HepG2 (cell line): Measurements from ENCODE around the gene NAV2. TPM values are rescaled to one million over a fixed set of nuclear protein-coding genes. Genes with fewer than 3 reads are reported as not detected.

ENCODE experiments used
- ATF4 ChIP-seq, 2 experiments: fragments of 450-650 bp in 1 of 2; sonication (generic) in 1 of 2; formaldehyde crosslinking; IDR thresholded peaks; 2 replicates each; pipeline versions ENCODE4 v1.5.0 to v1.8.0; 2020 to 2022; ENCODE audit warnings: mild to moderate bottlenecking in 1 of 2, missing genetic modification reagents in 1 of 2
- ELK4 ChIP-seq: sonication (generic); formaldehyde crosslinking; IDR thresholded peaks from 2 replicates; pipeline ENCODE4 v1.9.0; 2021; ENCODE audit warnings: missing genetic modification reagents, borderline replicate concordance
- HOMEZ ChIP-seq: IDR thresholded peaks from 2 replicates; pipeline ENCODE4 v1.6.1; 2016; ENCODE audit warnings: low read depth
- HOXA7 ChIP-seq: sonication (generic); formaldehyde crosslinking; IDR thresholded peaks from 2 replicates; pipeline ENCODE4 v1.8.1; 2022; ENCODE audit warnings: mild to moderate bottlenecking, missing genetic modification reagents, moderate library complexity
- ISL2 ChIP-seq: sonication (generic); formaldehyde crosslinking; IDR thresholded peaks from 2 replicates; pipeline ENCODE4 v1.5.0; 2020; ENCODE audit warnings: missing genetic modification reagents
- MLLT10 ChIP-seq: sonication (generic); formaldehyde crosslinking; IDR thresholded peaks from 2 replicates; pipeline ENCODE4 v1.4.0; 2020; ENCODE audit warnings: missing genetic modification reagents
- MLXIP ChIP-seq: sonication (generic); formaldehyde crosslinking; IDR thresholded peaks from 2 replicates; pipeline ENCODE4 v1.9.0; 2021; ENCODE audit warnings: missing genetic modification reagents, borderline replicate concordance
- NFYB ChIP-seq: sonication (generic); formaldehyde crosslinking; IDR thresholded peaks from 2 replicates; pipeline ENCODE4 v1.4.0; 2020; ENCODE audit warnings: missing genetic modification reagents
- NR2C2 ChIP-seq: sonication (generic); formaldehyde crosslinking; IDR thresholded peaks from 2 replicates; pipeline ENCODE4 v1.4.0; 2020; ENCODE audit warnings: missing genetic modification reagents, mild to moderate bottlenecking, moderate library complexity, borderline replicate concordance
- PPARG ChIP-seq: conservative IDR thresholded peaks from 2 replicates; pipeline ENCODE4 v1.6.1; 2016; ENCODE audit warnings: missing biosample characterization, missing genetic modification reagents
- SOX6 ChIP-seq, 2 experiments: fragments of 450-650 bp in 1 of 2; sonication (generic) in 1 of 2; formaldehyde crosslinking in 1 of 2; IDR thresholded peaks; 2 replicates each; pipeline versions ENCODE4 v1.4.0 to v1.6.1; 2017 to 2020; ENCODE audit warnings: antibody characterized with exemption in 1 of 2, mild to moderate bottlenecking in 1 of 2, missing genetic modification reagents in 1 of 2
- SPEN ChIP-seq: sonication (generic); formaldehyde crosslinking; IDR thresholded peaks from 2 replicates; pipeline ENCODE4 v1.5.1; 2020; ENCODE audit warnings: low read depth, mild to moderate bottlenecking, missing genetic modification reagents
- TAF15 ChIP-seq: fragments of 200-400 bp; formaldehyde crosslinking; IDR thresholded peaks from one replicate; pipeline ENCODE4 v1.6.1; 2018; ENCODE audit warnings: mild to moderate bottlenecking, low read depth, low read length; ENCODE audit not compliant: poor library complexity, severe bottlenecking
- TBP ChIP-seq: sonication (generic); formaldehyde crosslinking; IDR thresholded peaks from 2 replicates; pipeline ENCODE4 v1.5.0; 2020; ENCODE audit warnings: missing genetic modification reagents
- THAP11 ChIP-seq: IDR thresholded peaks from 2 replicates; pipeline ENCODE4 v1.6.1; 2016; ENCODE audit warnings: missing biosample characterization, missing genetic modification reagents
- TOE1 ChIP-seq: sonication (generic); formaldehyde crosslinking; IDR thresholded peaks from 2 replicates; pipeline ENCODE4 v1.4.0; 2020; ENCODE audit warnings: mild to moderate bottlenecking, missing genetic modification reagents
- ZBTB34 ChIP-seq: sonication (generic); formaldehyde crosslinking; IDR thresholded peaks from 2 replicates; pipeline ENCODE4 v1.8.0; 2022; ENCODE audit warnings: mild to moderate bottlenecking, missing genetic modification reagents
- ZFP62 ChIP-seq: sonication (generic); formaldehyde crosslinking; IDR thresholded peaks from 2 replicates; pipeline ENCODE4 v1.4.0; 2020; ENCODE audit warnings: missing genetic modification reagents
- ZNF224 ChIP-seq: sonication (generic); formaldehyde crosslinking; IDR thresholded peaks from 2 replicates; pipeline ENCODE4 v1.5.0; 2020; ENCODE audit warnings: mild to moderate bottlenecking, missing genetic modification reagents
- ZNF382 ChIP-seq: sonication (generic); formaldehyde crosslinking; IDR thresholded peaks from 2 replicates; pipeline ENCODE4 v1.5.0; 2020; ENCODE audit warnings: missing genetic modification reagents, mild to moderate bottlenecking, borderline replicate concordance
- ZNF563 ChIP-seq: sonication (generic); formaldehyde crosslinking; IDR thresholded peaks from 2 replicates; pipeline ENCODE4 v1.8.0; 2022; ENCODE audit warnings: mild to moderate bottlenecking, moderate library complexity, missing genetic modification reagents
- polyA plus RNA-seq, 8 experiments: library from polyadenylated mRNA; depleted of rRNA in 3 of 8; stranded (reverse) in 7 of 8; unstranded in 1 of 8; fragments of >200 nt; fragmentation: Illumina TruSeq in 4 of 8; extraction: Trizol in 4 of 8; gene quantifications; 2 replicates each; pipeline versions ENCODE4 v1.2.1 to v1.2.3, GENCODE V29; 2011 to 2016; ENCODE audit warnings: low read depth in 4 of 8, missing spikeins in 1 of 8, mixed read lengths in 1 of 8; ENCODE audit not compliant: insufficient read depth in 1 of 8
- total RNA-seq, 5 experiments: library from RNA; depleted of rRNA; stranded (reverse); fragments of >200 nt; fragmentation: Illumina TruSeq; extraction: Trizol; gene quantifications; 2 replicates each; pipeline ENCODE4 v1.2.3, GENCODE V29; 2016; ENCODE audit warnings: low read depth in 1 of 5

The NAV2 gene
- total and polyA plus RNA-seq, 2 of the 13 experiments (the other 11 are each of a cell fraction or from before 2014, with no cell fraction given), result 9.3 to 34.6 TPM

GRCh38 chr11:20011307-20011951 is 298.8 kb downstream of the NAV2 start (continued):
- peak; percentile 51; the same call in 1 of the 2 replicates for TF ChIP-seq HOMEZ (CRISPR knock-in tag)
- no peak for TF ChIP-seq ZFP62 (CRISPR knock-in tag)
- no peak for TF ChIP-seq SOX6 (IDR thresholded peaks at IDR 0.05)
- peak; percentile 91 for TF ChIP-seq SOX6 (CRISPR knock-in tag; IDR thresholded peaks at IDR 0.05)
- no peak for TF ChIP-seq ZNF224 (CRISPR knock-in tag)
- no peak for TF ChIP-seq NFYB (CRISPR knock-in tag)
- TF ChIP-seq ZBTB34 (CRISPR knock-in tag), result no peak
- TF ChIP-seq ATF4 (CRISPR knock-in tag; IDR thresholded peaks at IDR 0.05), result peak in 1 of 2 experiments; percentile 95; a peak in 2 of 4 replicates
- TF ChIP-seq ELK4 (CRISPR knock-in tag), result no peak
- TF ChIP-seq MLXIP, result no peak
- no peak for TF ChIP-seq TBP (CRISPR knock-in tag)
- 0 out of 2 replicates have a peak, but pooled peaks have one; percentile 24 for TF ChIP-seq NR2C2 (CRISPR knock-in tag)
- TF ChIP-seq SPEN (CRISPR knock-in tag), result no peak
- TF ChIP-seq HOXA7 (CRISPR knock-in tag), result no peak
- TF ChIP-seq TOE1 (CRISPR knock-in tag), result no peak
- TF ChIP-seq MLLT10 (CRISPR knock-in tag), result no peak
- no peak for TF ChIP-seq TAF15
- no peak for TF ChIP-seq ZNF382
- TF ChIP-seq PPARG (CRISPR knock-in tag), result peak; percentile 72; the same call in 1 of the 2 replicates
- TF ChIP-seq ZNF563 (CRISPR knock-in tag), result no peak
- no peak for TF ChIP-seq ISL2
- TF ChIP-seq THAP11, result peak; percentile 53
